OCI-LY7 (cell line): ENCODE results near the gene HOXB6.

Source experiments
- CTCF ChIP-seq: fragments of 200-600 bp; sonication (generic); conservative IDR thresholded peaks from 2 replicates; pipeline ENCODE4 v1.5.1; 2014; ENCODE audit warnings: mild to moderate bottlenecking, antibody characterized with exemption, low read length, moderate library complexity, mixed read lengths
- EZH2phosphoT487 ChIP-seq: fragments of 200-600 bp; sonication (generic); IDR thresholded peaks from 2 replicates; pipeline ENCODE4 v1.6.1; 2018; ENCODE audit warnings: low read depth, borderline replicate concordance, mild to moderate bottlenecking, mixed run types, antibody characterized with exemption, low read length, moderate library complexity, mixed read lengths

GRCh38 chr17:48554412-48555257 lies 50.2 kb downstream of the HOXB6 start:
- no peak for TF ChIP-seq CTCF
- no peak for TF ChIP-seq EZH2phosphoT487
